NCI-H2171 treated with DMSO at 0.1 percent for 48 hours (cell line): ENCODE measurements around the gene EDC4.

Source experiments
- DNase-seq: peaks from one replicate; lab custom pipeline; 2025; lab: John Stamatoyannopoulos, UW

Gene EDC4

GRCh38 chr16:67879936-67880335, 7.1 kb downstream of the EDC4 start:
- peak; percentile 7 for DNase-seq

GRCh38 chr16:67880584-67880983, 7.7 kb downstream of the EDC4 start:
- no peak for DNase-seq

GRCh38 chr16:67881621-67882161, 8.8 kb downstream of the EDC4 start:
- peak; percentile 6 for DNase-seq

- no peak for DNase-seq
Measured at GRCh38 chr16:67882374-67883145, 9.7 kb downstream of the EDC4 start.

- DNase-seq = no peak
Measured at GRCh38 chr16:67883146-67883871, 10.5 kb downstream of the EDC4 start.

GRCh38 chr16:67883872-67884261, 11.0 kb downstream of the EDC4 start:
- DNase-seq = peak; percentile 29

- peak; percentile 90 for DNase-seq
Measured at GRCh38 chr16:67884684-67885083, 11.8 kb downstream of the EDC4 start, which contains the start of gene NRN1L. NRN1L (plus strand) TSS chr16:67884885; CDS start chr16:67884904, 19 bp downstream.

GRCh38 chr16:67885545-67885944, 12.7 kb downstream of the EDC4 start:
- DNase-seq = no peak

GRCh38 chr16:67885976-67886375, 13.1 kb downstream of the EDC4 start:
- no peak for DNase-seq

- no peak for DNase-seq
Measured at GRCh38 chr16:67886387-67886786, 13.5 kb downstream of the EDC4 start.

- DNase-seq = no peak
Measured at GRCh38 chr16:67888331-67888730, 15.5 kb downstream of the EDC4 start.

- no peak for DNase-seq
Measured at GRCh38 chr16:67892375-67892774, 19.5 kb downstream of the EDC4 start.

GRCh38 chr16:67892899-67893742, 20.3 kb downstream of the EDC4 start, which contains the start of gene PSKH1:
PSKH1 (plus strand) TSS chr16:67893254; CDS start chr16:67908750, 15,496 bp downstream.
- DNase-seq = peak; percentile 97

GRCh38 chr16:67893743-67894399, 21.0 kb downstream of the EDC4 start:
- DNase-seq = no peak

GRCh38 chr16:67897231-67897630, 24.4 kb downstream of the EDC4 start:
- no peak for DNase-seq

- DNase-seq = no peak
Measured at GRCh38 chr16:67901734-67902133, 28.9 kb downstream of the EDC4 start.

- no peak for DNase-seq
Measured at GRCh38 chr16:67902831-67903230, 30.0 kb downstream of the EDC4 start.

- no peak for DNase-seq
Measured at GRCh38 chr16:67907397-67908180, 34.7 kb downstream of the EDC4 start.

- no peak for DNase-seq
Measured at GRCh38 chr16:67909056-67909742, 36.3 kb downstream of the EDC4 start.

GRCh38 chr16:67910158-67910557, 37.3 kb downstream of the EDC4 start:
- DNase-seq = peak; percentile 68
